ENCODE measurements around the gene FBXL14.
"Not testable (repeated sequence)": the region's sequence is repeated elsewhere in the genome, so short reads cannot be mapped to it uniquely, and the experiment has no call there.

Gene FBXL14

DNA sequence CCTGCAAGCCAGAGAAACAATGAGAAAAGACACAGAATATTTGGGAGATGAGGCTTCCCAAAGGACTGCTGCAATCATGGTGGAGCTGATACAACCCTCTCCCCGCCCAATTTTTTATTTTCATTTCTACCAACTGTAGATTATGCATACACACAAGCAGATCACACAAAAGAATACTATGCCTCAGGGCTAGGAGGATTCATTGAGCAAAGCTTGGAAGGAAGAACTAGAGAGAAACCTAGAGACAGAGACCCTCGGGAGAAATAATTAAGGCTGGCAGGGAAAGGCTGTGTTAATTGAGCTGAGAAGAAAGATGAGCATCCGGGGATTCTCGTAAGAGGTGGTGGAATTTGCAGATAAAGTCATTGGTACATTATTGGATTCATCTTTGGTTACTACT lies 24.8 kb upstream of the FBXL14 start:
- DNase-seq: no peak

- no peak for DNase-seq
These were observed 24.1 kb upstream of the FBXL14 start for GRCh38 chr12:1618489-1618888.

DNA sequence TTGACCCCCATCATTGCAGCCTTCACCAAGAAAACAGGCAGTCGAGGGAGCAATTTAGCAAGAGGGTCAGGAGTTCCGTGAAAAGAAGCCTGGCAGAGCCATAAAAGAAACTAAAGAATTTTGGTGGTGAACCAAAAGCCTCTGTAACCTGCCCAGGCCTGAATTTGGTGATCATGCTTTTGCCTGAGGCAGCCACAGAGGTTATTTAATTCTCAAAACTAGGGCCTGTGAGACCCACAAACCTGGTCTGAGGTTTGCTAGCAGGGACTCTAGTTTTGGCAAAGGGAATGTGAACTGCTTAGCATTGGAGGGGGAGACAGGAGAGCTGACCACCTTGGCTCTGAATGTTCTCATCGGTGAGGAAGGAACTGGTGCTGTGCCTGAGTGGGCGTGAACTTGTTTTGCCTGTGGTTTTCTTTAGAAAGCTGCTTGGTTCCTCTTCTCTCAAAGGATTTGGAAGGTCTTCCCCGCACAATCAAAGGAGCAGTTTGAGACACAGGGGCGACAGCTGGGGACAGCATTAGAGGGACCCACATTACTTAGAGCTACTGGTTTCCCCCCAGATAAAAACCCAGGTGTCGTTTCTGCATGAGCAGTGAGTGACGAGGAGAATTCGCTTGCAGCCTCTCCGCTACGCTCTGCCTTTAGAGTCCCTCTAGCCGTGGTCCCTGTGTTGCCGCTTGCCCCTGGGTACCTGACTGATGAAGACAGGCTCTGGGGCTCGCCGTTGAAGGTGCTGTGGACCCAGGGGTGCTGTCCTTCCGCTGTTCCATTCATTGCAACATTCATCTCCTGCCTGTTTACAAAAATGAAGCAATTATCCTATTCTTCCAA lies 22.1 kb upstream of the FBXL14 start:
- no peak for DNase-seq

GRCh38 chr12:1614360-1614759 lies 20.0 kb upstream of the FBXL14 start:
- DNase-seq: no peak

DNA sequence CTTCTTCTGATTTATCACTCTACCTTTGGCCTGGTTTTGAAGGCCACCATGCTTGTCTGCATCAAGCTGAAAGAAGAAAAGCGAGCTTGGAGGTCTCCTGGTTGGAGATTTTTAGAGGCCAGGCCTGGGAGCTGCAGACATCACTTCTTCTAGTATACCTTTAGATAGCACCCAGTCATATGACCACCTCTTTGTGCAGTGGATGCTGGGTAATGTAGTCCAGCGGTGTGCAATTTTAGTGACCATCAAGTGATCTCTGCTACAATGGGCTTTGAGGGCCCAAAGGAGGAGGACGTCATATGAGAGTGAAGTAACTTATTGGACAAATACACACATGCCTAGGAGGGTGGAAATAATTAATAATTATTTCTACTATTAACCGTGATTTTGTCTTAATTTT lies 19.5 kb upstream of the FBXL14 start:
- no peak for DNase-seq

- no peak for DNase-seq
These were observed 17.6 kb upstream of the FBXL14 start for GRCh38 chr12:1611803-1612572.

DNA sequence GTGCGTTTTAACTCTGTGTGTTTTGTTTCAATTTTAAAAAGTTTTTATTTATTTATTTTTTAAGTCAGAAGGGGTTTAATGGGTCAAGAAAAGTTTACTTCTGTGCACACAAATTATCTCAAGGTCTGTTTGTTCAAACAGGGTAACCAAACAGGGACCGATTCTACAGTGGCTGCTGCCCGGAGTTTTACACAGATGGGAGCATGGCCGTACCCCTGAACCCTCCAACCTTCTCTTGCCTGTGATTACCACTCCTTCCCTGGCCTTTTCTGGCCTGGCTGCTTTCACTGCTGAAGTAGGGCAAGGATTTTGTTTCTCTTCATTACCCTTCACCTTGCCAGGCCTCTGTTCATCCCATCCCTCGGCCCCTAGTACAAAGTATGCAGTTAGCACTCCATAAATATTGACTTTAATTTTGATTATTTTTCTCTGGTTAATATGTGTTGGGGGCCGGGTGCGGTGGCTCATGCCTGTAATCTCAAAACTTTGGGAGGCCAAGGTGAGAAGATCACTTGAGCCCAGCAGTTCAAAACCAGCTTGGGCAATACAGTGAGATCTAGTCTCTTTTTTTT lies 15.8 kb upstream of the FBXL14 start:
- DNase-seq: no peak

DNA sequence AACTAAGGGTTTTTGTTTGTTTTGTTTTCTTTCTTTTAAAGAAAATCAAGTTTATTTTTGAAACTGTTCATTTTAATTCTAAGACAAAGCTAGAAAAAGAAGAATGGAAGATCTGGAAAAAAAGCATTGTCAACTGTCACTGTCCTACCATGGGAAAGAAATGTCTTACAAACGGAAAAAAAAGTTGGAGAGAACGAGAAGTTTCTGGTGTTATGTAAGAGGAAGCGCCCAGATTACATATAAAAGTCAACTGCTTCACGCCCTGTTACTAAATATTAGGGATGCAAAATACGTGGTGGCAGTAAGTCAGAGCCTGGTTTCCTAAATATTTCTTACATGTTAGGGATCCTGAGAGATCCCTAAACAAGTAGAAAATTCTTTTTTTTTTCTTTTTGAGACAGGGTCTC lies 14.3 kb upstream of the FBXL14 start:
- DNase-seq: no peak

- DNase-seq: no peak
These were observed 13.7 kb upstream of the FBXL14 start for GRCh38 chr12:1607940-1608712.

DNA sequence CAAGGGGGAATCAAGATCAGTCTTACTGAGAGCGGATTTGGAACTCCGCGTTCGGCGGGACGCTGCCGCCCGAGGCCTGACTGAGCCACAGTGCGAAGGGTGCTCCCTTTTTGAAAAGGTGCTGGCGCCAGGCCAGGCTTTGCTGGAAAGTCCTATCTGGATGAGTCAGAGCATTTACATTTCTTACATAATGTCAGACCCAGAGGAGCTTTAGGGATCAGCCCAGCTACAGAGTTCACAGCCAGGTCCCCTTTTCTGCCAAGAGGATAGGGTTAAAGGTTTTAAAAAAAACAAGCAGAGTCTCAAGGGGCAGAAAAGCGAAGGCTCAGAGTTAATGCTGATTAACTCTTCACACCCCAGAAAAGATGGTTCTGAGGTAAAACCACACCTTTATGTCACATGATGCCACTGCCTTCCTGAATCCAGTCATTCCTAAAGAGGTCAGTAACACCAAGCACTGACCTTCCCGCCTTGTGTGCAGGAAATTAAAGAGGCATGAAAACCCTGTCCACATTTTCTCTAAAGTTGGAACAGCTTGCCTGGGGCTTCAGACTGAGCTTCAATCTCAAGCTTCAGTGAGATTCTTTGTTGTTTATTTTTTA lies 11.7 kb upstream of the FBXL14 start:
- DNase-seq: peak; percentile 31

- DNase-seq: peak; percentile 34
These were observed 11.0 kb upstream of the FBXL14 start for GRCh38 chr12:1605129-1606020.

DNA sequence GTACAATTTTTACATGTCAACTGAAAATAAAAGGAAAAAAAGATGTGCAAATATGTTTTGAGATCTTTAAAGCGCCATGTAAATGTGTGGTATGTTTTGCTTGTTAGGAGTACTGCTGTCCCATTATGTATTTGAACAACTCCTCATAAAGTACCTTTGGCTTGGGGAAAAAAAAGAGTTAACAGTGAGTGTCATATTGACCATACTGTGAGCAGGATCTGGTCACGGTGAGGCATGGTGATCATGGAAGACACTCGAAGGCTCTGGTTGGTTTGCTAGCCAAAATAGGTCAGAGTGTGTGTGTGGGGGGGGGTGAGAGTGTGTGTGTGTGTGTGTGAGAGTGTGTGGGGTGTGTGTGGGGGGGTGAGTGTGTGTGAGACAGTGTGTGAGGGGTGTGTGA lies 10.1 kb upstream of the FBXL14 start:
- DNase-seq: no peak

DNA sequence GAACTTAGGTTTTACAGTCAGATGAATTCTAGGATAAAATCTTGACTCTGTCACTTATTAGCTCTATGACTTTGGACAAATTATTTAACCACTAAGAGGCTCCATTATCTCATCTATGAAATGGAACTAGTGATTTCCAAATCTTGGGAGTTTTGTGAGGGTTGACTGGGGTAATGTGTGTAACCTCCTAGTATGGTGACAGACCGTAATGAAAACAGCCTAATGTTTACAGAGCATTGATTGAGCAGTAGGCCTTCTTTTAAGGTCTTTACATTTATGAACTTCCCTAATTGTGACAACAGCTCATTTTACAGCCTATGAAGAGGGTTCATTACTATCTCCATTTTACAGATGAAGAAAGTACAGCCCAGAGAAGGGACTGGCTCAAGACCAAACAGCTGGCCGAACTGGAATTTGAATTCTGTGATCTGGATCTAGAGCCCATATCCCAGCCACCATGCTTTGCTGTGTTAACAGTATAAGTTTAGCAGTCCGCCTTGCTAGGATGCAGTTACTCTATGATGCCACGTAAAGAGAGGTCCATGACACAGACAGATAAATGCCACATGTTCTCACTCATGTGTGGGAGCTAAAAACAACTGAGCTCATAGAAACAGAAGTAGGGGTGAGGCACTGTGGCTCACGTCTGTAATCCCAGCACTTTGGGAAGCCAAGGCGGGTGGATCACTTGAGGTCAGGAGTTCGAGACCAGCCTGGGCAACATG lies 9.1 kb upstream of the FBXL14 start:
- DNase-seq: no peak

DNA sequence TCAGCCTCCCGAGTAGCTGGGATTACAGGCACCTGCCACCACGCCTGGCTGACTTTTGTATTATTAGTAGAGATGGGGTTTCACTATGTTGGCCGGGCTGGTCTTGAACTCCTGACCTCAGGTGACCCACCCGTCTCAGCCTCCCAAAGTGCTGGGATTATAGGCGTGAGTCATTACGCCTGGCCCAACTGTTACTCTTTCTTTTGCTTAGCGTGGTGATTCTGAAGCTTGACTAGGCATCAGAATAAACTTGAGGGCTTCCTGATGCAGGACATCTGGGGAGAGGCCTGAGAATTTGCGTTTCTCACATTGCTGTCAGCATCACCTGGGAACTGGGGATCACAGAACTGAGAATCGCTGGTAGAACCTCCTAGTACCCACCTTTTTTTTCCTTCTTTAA lies 8.3 kb upstream of the FBXL14 start:
- not testable (repeated sequence) for DNase-seq

DNA sequence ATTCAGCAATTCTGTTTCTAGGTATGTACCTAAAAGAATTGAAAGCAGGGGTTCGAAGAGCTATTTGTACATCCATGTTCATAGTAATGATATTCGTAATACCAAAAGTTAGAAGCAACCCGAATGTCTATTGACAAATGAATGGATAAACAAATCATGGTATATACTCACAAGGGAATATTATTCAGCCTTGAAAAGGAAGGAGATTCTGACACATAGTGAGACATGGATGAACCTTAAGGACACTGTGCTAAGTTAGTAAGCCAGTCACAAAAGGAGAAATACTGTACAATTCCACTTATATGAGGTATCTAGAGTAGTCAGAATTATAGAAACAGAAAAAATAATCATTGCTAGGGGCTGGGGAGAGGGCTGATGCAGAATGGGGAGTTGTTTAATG lies 4.4 kb upstream of the FBXL14 start:
- no peak for DNase-seq

DNA sequence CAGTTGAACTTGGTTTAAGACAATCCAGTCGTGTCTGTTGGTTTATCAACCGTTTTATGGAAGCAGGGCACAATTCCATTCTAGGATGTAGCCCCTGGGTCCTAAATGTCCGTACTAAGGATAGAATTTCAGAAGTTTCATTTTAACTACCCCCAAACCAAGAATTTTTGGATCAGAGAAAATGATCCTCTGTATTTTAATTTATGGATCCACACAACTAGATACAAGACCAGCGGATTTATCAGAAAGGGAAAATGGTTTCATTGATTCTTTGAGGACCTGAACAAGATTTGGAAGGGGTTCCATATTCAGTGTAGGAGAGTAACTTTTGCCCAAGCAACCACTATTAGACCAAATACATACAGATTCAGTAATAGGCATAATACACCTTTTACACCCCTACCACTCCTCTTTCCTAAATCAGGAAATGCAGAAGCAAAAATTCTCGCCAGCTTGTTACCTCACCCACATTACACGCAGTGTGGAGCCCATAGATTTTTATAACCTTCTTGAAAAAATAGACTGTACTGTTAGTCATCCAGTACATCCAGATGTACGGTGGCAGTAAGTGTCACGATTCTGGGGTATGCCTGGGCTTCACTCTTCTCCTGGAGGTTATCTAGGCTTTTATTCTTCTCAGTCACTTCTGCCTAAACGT lies 1.4 kb upstream of the FBXL14 start:
- DNase-seq: no peak

GRCh38 chr12:1595026-1595561 lies 713 bp upstream of the FBXL14 start:
- no peak for DNase-seq

DNA sequence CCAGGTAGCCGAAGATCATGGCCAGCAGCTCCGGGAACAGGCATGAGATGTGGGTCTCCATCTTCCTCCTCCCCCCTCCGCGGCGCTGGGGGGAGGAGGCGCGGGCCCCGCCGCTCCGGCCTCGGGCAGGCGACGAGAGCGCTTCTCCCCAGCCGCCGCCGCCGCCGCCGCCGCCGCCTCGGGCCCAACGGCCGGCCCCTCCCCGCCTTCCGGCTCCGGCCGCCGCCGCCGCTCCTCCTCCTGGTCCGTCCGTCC lies 448 bp downstream of the FBXL14 start:
- DNase-seq: no peak

DNA sequence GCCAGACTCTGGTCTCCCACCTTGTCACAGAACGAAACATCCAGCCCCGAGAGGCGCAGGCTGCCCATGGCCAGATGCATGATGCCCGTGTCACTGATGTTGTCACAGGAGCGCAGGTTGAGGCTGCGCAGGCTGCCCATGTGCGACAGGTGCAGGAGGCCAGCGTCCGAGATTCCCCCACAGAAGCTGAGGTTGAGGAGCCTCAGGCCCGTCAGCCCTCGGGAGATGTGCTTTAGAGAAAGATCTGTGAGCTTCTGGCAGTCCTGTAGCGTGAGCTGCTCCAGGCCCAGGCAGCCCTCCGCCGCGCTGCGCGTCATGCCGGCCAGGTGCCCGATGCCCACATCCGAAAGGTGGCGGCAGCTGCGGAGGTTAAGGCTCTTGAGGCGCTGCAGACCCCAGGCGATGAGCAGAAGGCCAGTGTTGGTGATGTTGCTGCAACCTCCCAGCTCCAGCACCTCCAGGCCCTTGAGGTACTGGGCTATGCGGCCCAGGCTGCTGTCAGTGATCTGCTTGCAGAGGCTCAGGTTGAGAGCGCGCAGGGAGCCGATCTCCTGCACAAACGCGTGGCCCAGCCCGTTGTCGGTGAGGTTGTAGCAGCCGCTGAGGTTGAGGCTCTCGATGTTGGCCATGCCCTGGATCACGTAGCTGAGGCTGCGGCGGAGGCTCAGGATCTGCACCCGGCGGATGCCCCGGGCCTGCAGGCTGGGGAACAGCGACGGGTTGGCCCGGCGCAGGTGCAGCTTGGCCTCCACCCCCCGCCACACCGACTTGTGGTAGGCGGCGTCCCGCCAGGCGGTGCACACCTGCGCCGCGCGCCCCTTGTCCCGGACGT lies 991 bp downstream of the FBXL14 start:
- DNase-seq: peak; percentile 45
